ENCODE measurements around the gene MMP17. TPM values are rescaled to one million over a fixed set of nuclear protein-coding genes. Genes with fewer than 3 reads are reported as not detected.

Gene MMP17
- total and polyA plus RNA-seq, 10 of the 15 experiments (the other 5 are each of a cell fraction or from before 2014, with no cell fraction given): 0.11 to 0.28 (median 0.23) TPM; not detected in 7

- TF ChIP-seq SREBF1 (IDR thresholded peaks at IDR 0.05; ENCODE audit: low read length) (no peak), E2F8 (IDR thresholded peaks at IDR 0.05; ENCODE audit: low read depth, partially characterized antibody) (no peak), NR2C1 (IDR thresholded peaks at IDR 0.05) (no peak), STAT1 (conservative IDR thresholded peaks at IDR 0.05) (no peak), ZNF207 (IDR thresholded peaks at IDR 0.05; ENCODE audit: borderline replicate concordance) (no peak), ZNF217 (IDR thresholded peaks at IDR 0.05) (no peak), ZNF24 (IDR thresholded peaks at IDR 0.05) (no peak), MTA2 (IDR thresholded peaks at IDR 0.05; ENCODE audit: low read depth) (no peak), SUZ12 (IDR thresholded peaks at IDR 0.05; ENCODE audit: unreplicated experiment) (no peak), FOXK2 (IDR thresholded peaks at IDR 0.05) (no peak)
- TF ChIP-seq, protein P1, sequence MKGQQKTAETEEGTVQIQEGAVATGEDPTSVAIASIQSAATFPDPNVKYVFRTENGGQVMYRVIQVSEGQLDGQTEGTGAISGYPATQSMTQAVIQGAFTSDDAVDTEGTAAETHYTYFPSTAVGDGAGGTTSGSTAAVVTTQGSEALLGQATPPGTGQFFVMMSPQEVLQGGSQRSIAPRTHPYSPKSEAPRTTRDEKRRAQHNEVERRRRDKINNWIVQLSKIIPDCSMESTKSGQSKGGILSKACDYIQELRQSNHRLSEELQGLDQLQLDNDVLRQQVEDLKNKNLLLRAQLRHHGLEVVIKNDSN (IDR thresholded peaks at IDR 0.05; ENCODE audit: borderline replicate concordance, extremely low read length, insufficient read depth, low read depth, low read length): no peak
- ChIA-PET POLR2A (no interaction called here), CTCF (interaction anchor here (0.7 to 1.1 kb wide), 3 partner anchors 236 to 721 kb away, joined by 3 to 5 read pairs (median 5); no protein-coding TSS in a partner anchor), SMC1A (ENCODE audit: uncharacterized antibody, unreplicated experiment) (no interaction called here), RAD21 (ENCODE audit: unreplicated experiment) (no interaction called here)
- no TSS peak for BruUV-seq (replicated peaks)
- no peak for ATAC-seq
- Histone ChIP-seq H4K20me1 (ENCODE audit: control insufficient read depth, insufficient read depth) (no peaks in the 10 kb centered on the region), H3K9me3 (replicated peaks; ENCODE audit: control insufficient read depth, insufficient read depth, low read length) (no peaks in the 10 kb centered on the region), H2AFZ (ENCODE audit: control insufficient read depth, low read depth, low read length) (no peak overlapping the region), H3K9ac (ENCODE audit: control insufficient read depth, insufficient read depth, low read length) (no peak overlapping the region), H3K4me3 (no peak overlapping the region), H3K27ac (ENCODE audit: control insufficient read depth, insufficient read depth) (no peak overlapping the region), H3K4me2 (ENCODE audit: control insufficient read depth, insufficient read depth) (no peak overlapping the region), H3K4me1 (ENCODE audit: control insufficient read depth, insufficient read depth, low read length) (no peaks in the 10 kb centered on the region), H3K36me3 (ENCODE audit: control insufficient read depth in 2 of 2, insufficient read depth in 2 of 2, low read length in 1 of 2) (no peaks in the 10 kb centered on the region), H3K79me2 (ENCODE audit: control insufficient read depth, insufficient read depth, low read length) (no peaks in the 10 kb centered on the region), H3K27me3 (replicated peaks in 1 of 2; ENCODE audit: control insufficient read depth in 2 of 2, insufficient read depth in 2 of 2, low read length in 1 of 2) (peaks cover 7 to 9% of the 10 kb centered on the region in 2 experiments)
- WGBS (ENCODE audit: insufficient coverage, insufficient replicate concordance, low lambda C conversion rate, missing lambda C conversion rate): 74% methylated on average over 23 of the region's 23 CpGs
- FAIRE-seq: no peak
- in situ Hi-C loops (cut with MboI) (loop anchor here (10.0 kb wide), 1 partner anchor 722 kb away; no protein-coding TSS in a partner anchor), intact Hi-C loops (cut with micrococcal nuclease; ENCODE audit: unreplicated experiment) (no loop called here)
- DNase-seq (ENCODE audit: low read depth, low spot score): no peak
These were observed 1.9 kb upstream of the MMP17 start for GRCh38 chr12:131826097-131826928.

Measured in GM12878 (cell line).